Body of pancreas (tissue), 4 donors: ENCODE results near the gene ZCCHC3. TPM values are rescaled to one million over a fixed set of nuclear protein-coding genes. Genes with fewer than 3 reads are reported as not detected.

ENCODE experiments used
- ATAC-seq: fragments of 150-250 bp; one replicate; pipeline ENCODE4 v1.9.1; 2016
- DNase-seq, 4 donors: peaks; one replicate each; pipeline ENCODE4 v3.0.0-alpha.2; 2019
- H3K27ac ChIP-seq, 4 donors: fragments of 200-600 bp; sonication (generic); 1 replicate in 3 of 4; 2 replicates in 1 of 4; pipeline versions ENCODE4 v1.5.1 to v1.6.1; 2016 to 2019; ENCODE audit warnings: mild to moderate bottlenecking in 1 of 4, mixed read lengths in 1 of 4, moderate library complexity in 1 of 4
- H3K27me3 ChIP-seq, 2 donors: fragments of 200-600 bp; sonication (generic); one replicate each; pipeline ENCODE4 v1.6.0; 2016; ENCODE audit warnings: mild to moderate bottlenecking in 1 of 2
- H3K36me3 ChIP-seq, 2 donors: fragments of 200-600 bp; sonication (generic); replicated peaks in 1 of 2; 2 replicates each; pipeline ENCODE4 v1.5.1; 2016; ENCODE audit warnings: low read depth in 2 of 2; ENCODE audit not compliant: insufficient read depth in 1 of 2
- H3K4me1 ChIP-seq: fragments of 200-600 bp; sonication (generic); one replicate; pipeline ENCODE4 v1.6.0; 2016
- H3K4me3 ChIP-seq, 2 donors: fragments of 200-600 bp; sonication (generic); 1 replicate in 1 of 2; 2 replicates in 1 of 2; pipeline ENCODE4 v1.5.1; 2016 to 2019
- H3K9me3 ChIP-seq, 3 donors: fragments of 200-600 bp; sonication (generic); 1 replicate in 2 of 3; 2 replicates in 1 of 3; pipeline ENCODE4 v1.5.1; 2016
- CTCF ChIP-seq, 7 experiments: fragments of 450-650 bp in 4 of 7; fragments of 200-600 bp in 3 of 7; sonication (generic) in 3 of 7; IDR thresholded peaks; one replicate each; pipeline ENCODE4 v1.5.1; 2016 to 2019; ENCODE audit warnings: antibody characterized with exemption in 7 of 7
- POLR2A ChIP-seq, 3 donors: fragments of 450-650 bp; IDR thresholded peaks; one replicate each; pipeline ENCODE4 v1.6.1; 2016; ENCODE audit warnings: antibody characterized with exemption in 3 of 3, mild to moderate bottlenecking in 2 of 3
- WGBS, 2 donors: methylation state at CpG; one replicate each; pipeline ENCODE4 v1.1.5; 2017; 5-methylcytosine and 5-hydroxymethylcytosine counted together
- intact Hi-C: fragments of 100-400 bp; cut with DNase I; formaldehyde crosslinking; loops from one replicate; pipeline ENCODE4 v1.15.1; 2023
- total RNA-seq, 2 donors: library from RNA; depleted of rRNA; stranded (reverse); fragments of >200 nt; gene quantifications; one replicate each; pipeline ENCODE4 v1.1.0, GENCODE V29; 2016

The ZCCHC3 gene
- total RNA-seq, 2 donors from 2014 or later = 12.2 to 16.5 TPM

- no peaks in the 10 kb centered on the region for H3K9me3 ChIP-seq
These were observed 16.0 kb downstream of the ZCCHC3 start for GRCh38 chr20:313402-313801.

GRCh38 chr20:313948-314347 is 16.6 kb downstream of the ZCCHC3 start:
- DNase-seq = no peak
- no peaks in the 10 kb centered on the region for H3K27me3 ChIP-seq
- ATAC-seq = no peak
- TF ChIP-seq POLR2A (IDR thresholded peaks at IDR 0.05) (no peak), CTCF (IDR thresholded peaks at IDR 0.05) (no peak)
- no peaks in the 10 kb centered on the region for H3K9me3 ChIP-seq
- H3K4me1 ChIP-seq = peaks cover 14% of the 10 kb centered on the region
- H3K27ac ChIP-seq = no peak overlapping the region
- intact Hi-C loops = no loop called here
- no peak overlapping the region for H3K4me3 ChIP-seq
- H3K36me3 ChIP-seq = no peaks in the 10 kb centered on the region

More at GRCh38 chr20:313402-313801, 16.0 kb downstream of the ZCCHC3 start:
- no peaks in the 10 kb centered on the region for H3K27me3 ChIP-seq
- no peaks in the 10 kb centered on the region for H3K36me3 ChIP-seq
- TF ChIP-seq CTCF (IDR thresholded peaks at IDR 0.05) (no peak), POLR2A (IDR thresholded peaks at IDR 0.05) (no peak)
- intact Hi-C loops = no loop called here
- ATAC-seq = no peak
- WGBS, 2 donors = 87 to 91% methylated on average over 5 of the region's 5 CpGs
- no peak for DNase-seq
- peaks cover 14% of the 10 kb centered on the region for H3K4me1 ChIP-seq
- no peak overlapping the region for H3K4me3 ChIP-seq
- H3K27ac ChIP-seq = no peak overlapping the region

- Histone ChIP-seq H3K9me3 (no peaks in the 10 kb centered on the region), H3K4me3 (no peak overlapping the region), H3K27me3 (no peaks in the 10 kb centered on the region), H3K27ac (no peak overlapping the region), H3K36me3 (no peaks in the 10 kb centered on the region), H3K4me1 (no peaks in the 10 kb centered on the region)
- intact Hi-C loops = no loop called here
- no peak for ATAC-seq
- TF ChIP-seq CTCF (IDR thresholded peaks at IDR 0.05) = no peak
- no peak for DNase-seq
- WGBS, 2 donors = 80 to 84% methylated on average over 2 of the region's 2 CpGs
These were observed 19.1 kb downstream of the ZCCHC3 start for GRCh38 chr20:316316-317068.

- intact Hi-C loops = no loop called here
These were observed 27.0 kb downstream of the ZCCHC3 start for GRCh38 chr20:324177-325044.

More at GRCh38 chr20:324177-325044, 27.0 kb downstream of the ZCCHC3 start:
- Histone ChIP-seq H3K27me3 (no peaks in the 10 kb centered on the region), H3K4me1 (peaks cover 39% of the 10 kb centered on the region), H3K4me3 (peak overlapping the region; percentile 24 to 44), H3K36me3 (no peaks in the 10 kb centered on the region), H3K9me3 (no peaks in the 10 kb centered on the region), H3K27ac (peak overlapping the region; percentile 87 to 95 (median 92))
- TF ChIP-seq POLR2A (IDR thresholded peaks at IDR 0.05) (peak; percentile 70 to 75 (median 75)), CTCF (IDR thresholded peaks at IDR 0.05) (peak; percentile 12 to 55 (median 35))
- WGBS, 2 donors = 0 to 1% methylated on average over 36 to 56 of the region's 69 CpGs
- peak; percentile 92 to 96 (median 93) for DNase-seq
- ATAC-seq = peak; percentile 73
